T follicular helper cell (primary cell): ENCODE results near the gene CREBRF.
"Not testable (repeated sequence)": the region's sequence is repeated elsewhere in the genome, so short reads cannot be mapped to it uniquely, and the experiment has no call there.

Source experiments
- DNase-seq: peaks from one replicate; pipeline ENCODE4 v3.0.0-alpha.2; 2020; ENCODE audit warnings: low read depth

CREBRF gene

GRCh38 chr5:173078878-173079277 is 22.7 kb downstream of the CREBRF start:
- no peak for DNase-seq

GRCh38 chr5:173089581-173089980 is 33.4 kb downstream of the CREBRF start:
- DNase-seq, result no peak

- DNase-seq, result no peak
Observed at GRCh38 chr5:173090639-173091038, 34.5 kb downstream of the CREBRF start.

GRCh38 chr5:173091981-173092380 is 35.8 kb downstream of the CREBRF start:
- no peak for DNase-seq

GRCh38 chr5:173093606-173094005 is 37.5 kb downstream of the CREBRF start:
- DNase-seq, result no peak

GRCh38 chr5:173094012-173094661 is 38.0 kb downstream of the CREBRF start:
- DNase-seq, result no peak

GRCh38 chr5:173098787-173099186 is 42.6 kb downstream of the CREBRF start:
- DNase-seq, result no peak

- DNase-seq, result no peak
Observed at GRCh38 chr5:173099461-173099860, 43.3 kb downstream of the CREBRF start.

- no peak for DNase-seq
Observed at GRCh38 chr5:173101245-173101644, 45.1 kb downstream of the CREBRF start.

GRCh38 chr5:173103411-173103810 is 47.3 kb downstream of the CREBRF start:
- DNase-seq, result no peak

- no peak for DNase-seq
Observed at GRCh38 chr5:173108914-173109313, 52.8 kb downstream of the CREBRF start.

GRCh38 chr5:173114536-173114935 is 58.4 kb downstream of the CREBRF start:
- DNase-seq, result no peak

- DNase-seq, result no peak
Observed at GRCh38 chr5:173119719-173120118, 63.6 kb downstream of the CREBRF start.

GRCh38 chr5:173123416-173123815 is 67.3 kb downstream of the CREBRF start:
- DNase-seq, result no peak

- DNase-seq, result not testable (repeated sequence)
Observed at GRCh38 chr5:173132166-173132565, 76.0 kb downstream of the CREBRF start.

- DNase-seq, result no peak
Observed at GRCh38 chr5:173138707-173139106, 82.6 kb downstream of the CREBRF start.

GRCh38 chr5:173139631-173140030 is 83.5 kb downstream of the CREBRF start:
- DNase-seq, result no peak

GRCh38 chr5:173140769-173141168 is 84.6 kb downstream of the CREBRF start:
- DNase-seq, result no peak

GRCh38 chr5:173143567-173143966 is 87.4 kb downstream of the CREBRF start:
- DNase-seq, result no peak

GRCh38 chr5:173144200-173145176 is 88.3 kb downstream of the CREBRF start, which contains the start of gene BNIP1:
Gene BNIP1, plus strand, starts transcription at chr5:173144531. Its CDS starts 15 bp downstream, at chr5:173144546.
- peak; percentile 95 for DNase-seq

- no peak for DNase-seq
Observed at GRCh38 chr5:173148354-173148753, 92.2 kb downstream of the CREBRF start.

- DNase-seq, result no peak
Observed at GRCh38 chr5:173152547-173152946, 96.4 kb downstream of the CREBRF start.

GRCh38 chr5:173153842-173154241 is 97.7 kb downstream of the CREBRF start:
- no peak for DNase-seq
